Endothelial cell (in vitro differentiated cells): ENCODE measurements around the gene AP5B1. TPM values are rescaled to one million over a fixed set of nuclear protein-coding genes. Genes with fewer than 3 reads are reported as not detected.

Experiments
- DNase-seq: peaks from one replicate; pipeline ENCODE4 v3.0.0; 2021; ENCODE audit warnings: low spot score
- H3K27ac Mint-ChIP-seq: one replicate; pipeline ENCODE4 v1.8.0; 2021; ENCODE audit warnings: mixed read lengths, inconsistent platforms; ENCODE audit not compliant: unreplicated experiment
- H3K27me3 Mint-ChIP-seq: one replicate; pipeline ENCODE4 v1.8.0; 2021; ENCODE audit warnings: mild to moderate bottlenecking, moderate library complexity, mixed read lengths, inconsistent platforms; ENCODE audit not compliant: unreplicated experiment
- H3K36me3 Mint-ChIP-seq: one replicate; pipeline ENCODE4 v1.8.0; 2021; ENCODE audit warnings: mild to moderate bottlenecking, low read depth, mixed read lengths, inconsistent platforms; ENCODE audit not compliant: unreplicated experiment
- H3K4me1 Mint-ChIP-seq: one replicate; pipeline ENCODE4 v1.8.0; 2021; ENCODE audit warnings: mild to moderate bottlenecking, mixed read lengths, inconsistent platforms; ENCODE audit not compliant: unreplicated experiment
- H3K4me3 Mint-ChIP-seq: one replicate; pipeline ENCODE4 v1.8.0; 2021; ENCODE audit warnings: mild to moderate bottlenecking, mixed read lengths, inconsistent platforms; ENCODE audit not compliant: unreplicated experiment
- H3K9me3 Mint-ChIP-seq: one replicate; pipeline ENCODE4 v1.8.0; 2021; ENCODE audit warnings: mixed read lengths, inconsistent platforms; ENCODE audit not compliant: unreplicated experiment
- CTCF ChIP-seq: fragments of 200-600 bp; sonication (generic); IDR thresholded peaks from one replicate; pipeline ENCODE4 v1.5.0; 2021; ENCODE audit warnings: antibody characterized with exemption; ENCODE audit not compliant: unreplicated experiment
- total RNA-seq: library from RNA; stranded (reverse); fragmentation: NEBNext Ultra II Directional; extraction: Animal tissue kit (Norgen Biotek cat#: 25700); gene quantifications from one replicate; pipeline ENCODE4 v1.2.1, GENCODE V29; 2021; ENCODE audit not compliant: unreplicated experiment

The AP5B1 gene
- total RNA-seq, 1 donor from 2014 or later, result 3.4 TPM

DNA sequence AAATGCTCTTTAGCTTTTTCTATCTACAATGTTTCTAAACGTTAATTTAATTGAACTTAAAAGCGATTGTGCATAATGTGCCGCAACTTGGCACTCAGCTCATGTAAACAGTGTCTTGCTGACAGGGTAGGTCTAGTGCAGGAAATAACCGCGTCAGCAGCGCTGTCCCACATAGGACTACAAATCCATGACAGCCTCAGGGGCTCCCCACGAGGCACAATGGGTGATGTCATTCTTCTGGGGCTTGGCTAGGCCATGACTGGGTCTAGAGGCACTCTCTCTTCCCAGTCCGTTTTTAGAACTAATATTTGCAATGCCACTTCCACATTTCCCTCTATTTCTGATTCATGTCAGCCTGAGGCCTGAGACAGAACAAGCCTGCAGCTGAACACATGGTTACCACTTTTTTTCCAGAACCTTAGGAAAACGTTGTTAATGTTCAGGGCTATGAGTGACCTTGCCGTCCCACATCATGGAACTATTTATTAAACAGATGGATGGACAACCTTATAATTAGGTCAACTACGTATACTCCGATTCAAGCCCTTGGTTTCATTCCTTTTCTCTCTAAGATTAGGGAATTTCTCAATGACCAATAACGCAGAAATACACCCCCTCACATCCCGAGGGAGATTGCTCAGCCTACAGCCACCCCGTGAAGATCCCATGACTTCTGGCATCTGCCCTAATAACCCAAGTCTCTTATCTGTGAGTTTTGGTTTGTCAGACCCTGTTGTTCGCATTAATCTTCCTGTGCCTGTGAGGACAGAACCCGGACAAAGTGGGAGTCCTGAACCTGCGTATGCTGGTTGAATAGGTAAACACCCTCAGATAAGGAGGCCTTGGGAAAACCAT, 33.6 kb upstream of the AP5B1 start:
- no peak for DNase-seq
- Mint-ChIP-seq H3K4me3 (no peak overlapping the region), H3K36me3 (no peaks in the 10 kb centered on the region), H3K4me1 (no peaks in the 10 kb centered on the region), H3K9me3 (no peaks in the 10 kb centered on the region), H3K27ac (no peak overlapping the region), H3K27me3 (peaks cover 6% of the 10 kb centered on the region)
- no peak for TF ChIP-seq CTCF

DNA sequence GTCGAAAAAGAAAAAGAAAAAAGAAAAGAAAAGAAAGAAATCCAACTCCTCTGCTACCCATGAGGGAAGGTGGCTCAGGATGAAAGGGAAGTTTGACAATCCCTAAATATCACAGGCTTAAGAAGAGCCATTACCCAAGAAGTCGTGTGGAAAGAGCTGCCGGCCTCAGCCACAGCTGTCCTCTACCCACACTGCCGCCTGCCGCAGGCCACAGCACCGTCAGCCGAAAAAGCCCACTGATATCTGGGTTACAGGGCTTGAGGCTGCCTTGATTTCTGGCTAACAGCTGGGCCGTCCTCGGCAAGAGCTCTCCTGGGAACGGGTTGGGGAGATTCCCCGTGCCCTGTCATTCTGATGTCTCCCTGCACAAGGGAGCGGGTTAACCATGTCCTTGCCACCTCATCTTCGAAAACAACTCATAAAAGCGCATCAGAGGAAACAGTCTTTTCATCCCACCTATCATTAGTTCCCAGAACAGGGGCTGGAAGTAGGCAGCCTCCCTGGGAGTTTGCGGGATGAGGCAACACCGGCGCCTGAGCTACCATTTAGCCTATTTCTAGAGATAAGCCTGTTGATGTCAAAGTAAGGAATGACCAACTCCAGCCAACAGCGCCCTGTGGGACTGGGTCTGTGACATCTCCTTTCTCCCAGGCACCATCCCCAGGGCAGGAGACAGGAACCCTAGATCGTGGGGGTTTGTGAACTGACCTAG, 31.1 kb upstream of the AP5B1 start:
- Mint-ChIP-seq H3K27me3 (peaks cover 6% of the 10 kb centered on the region), H3K4me3 (no peak overlapping the region), H3K27ac (no peak overlapping the region), H3K9me3 (no peaks in the 10 kb centered on the region), H3K36me3 (no peaks in the 10 kb centered on the region), H3K4me1 (no peaks in the 10 kb centered on the region)
- DNase-seq, result no peak
- no peak for TF ChIP-seq CTCF

- no peaks in the 10 kb centered on the region for H3K4me1 Mint-ChIP-seq
- TF ChIP-seq CTCF, result no peak
- no peak overlapping the region for H3K27ac Mint-ChIP-seq
- H3K4me3 Mint-ChIP-seq, result no peak overlapping the region
- H3K27me3 Mint-ChIP-seq, result peaks cover 6% of the 10 kb centered on the region
- H3K36me3 Mint-ChIP-seq, result no peaks in the 10 kb centered on the region
- DNase-seq, result no peak
- H3K9me3 Mint-ChIP-seq, result no peaks in the 10 kb centered on the region
These were observed 29.5 kb upstream of the AP5B1 start for GRCh38 chr11:65810046-65810868.

DNA sequence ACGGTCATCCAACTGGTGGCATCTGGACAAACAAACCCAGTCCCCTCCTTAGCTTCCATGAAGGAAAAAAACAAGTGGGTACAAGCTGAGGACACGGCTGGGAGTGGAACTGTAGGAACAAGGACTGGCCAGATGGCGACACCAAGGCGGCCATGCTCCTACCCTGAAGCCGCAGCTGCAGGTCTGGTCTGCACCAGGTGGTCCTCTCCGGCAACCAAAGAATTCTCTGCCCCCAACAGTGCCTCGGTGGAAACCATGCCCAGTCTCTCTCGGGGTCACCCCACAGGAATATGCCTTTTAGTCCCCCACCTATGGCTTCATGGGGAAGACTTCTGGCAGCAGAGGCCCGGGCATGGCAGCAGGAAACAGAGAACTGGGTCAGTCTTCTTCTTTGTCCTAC, 28.7 kb upstream of the AP5B1 start:
- Mint-ChIP-seq H3K27me3 (peaks cover 6% of the 10 kb centered on the region), H3K9me3 (no peaks in the 10 kb centered on the region), H3K4me3 (no peak overlapping the region), H3K4me1 (no peaks in the 10 kb centered on the region), H3K36me3 (no peaks in the 10 kb centered on the region), H3K27ac (no peak overlapping the region)
- DNase-seq, result no peak
- TF ChIP-seq CTCF, result no peak
